Measurements from ENCODE around the gene NOTUM.

The NOTUM gene

DNA sequence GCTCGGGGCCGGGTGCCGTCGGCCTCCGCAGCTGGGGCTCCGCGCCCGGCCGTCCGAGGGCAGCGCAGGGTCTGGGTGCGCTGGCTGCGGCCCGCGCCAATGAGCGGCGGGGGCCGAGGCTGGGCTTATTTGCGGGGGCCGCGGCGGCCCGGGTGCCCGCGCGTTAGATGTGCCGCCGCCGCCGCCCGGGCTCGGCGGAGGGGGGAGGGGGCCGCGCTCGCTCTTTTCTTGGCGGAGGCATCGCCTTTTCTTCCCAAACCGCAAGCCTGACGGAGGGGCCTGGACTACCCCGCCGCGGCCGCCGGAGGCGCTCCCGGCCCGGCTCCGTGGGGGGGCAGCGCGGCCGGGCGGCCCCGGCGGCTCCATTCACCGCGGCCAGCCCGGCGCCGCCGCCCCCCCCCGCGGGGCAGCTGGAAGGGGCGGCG, at the start of gene NOTUM:
Gene NOTUM (minus strand): TSS at position 101 of the 425 bp plus-strand sequence. CDS start 278 bp downstream, outside the sequence.
- no peak for DNase-seq (ENCODE audit: low read depth)
- no peak within 1 kb of the TSS; the same call in 1 of the 2 replicates for H3K4me3 ChIP-seq (ENCODE audit: low read depth, low read length)
- TF ChIP-seq, protein P1, sequence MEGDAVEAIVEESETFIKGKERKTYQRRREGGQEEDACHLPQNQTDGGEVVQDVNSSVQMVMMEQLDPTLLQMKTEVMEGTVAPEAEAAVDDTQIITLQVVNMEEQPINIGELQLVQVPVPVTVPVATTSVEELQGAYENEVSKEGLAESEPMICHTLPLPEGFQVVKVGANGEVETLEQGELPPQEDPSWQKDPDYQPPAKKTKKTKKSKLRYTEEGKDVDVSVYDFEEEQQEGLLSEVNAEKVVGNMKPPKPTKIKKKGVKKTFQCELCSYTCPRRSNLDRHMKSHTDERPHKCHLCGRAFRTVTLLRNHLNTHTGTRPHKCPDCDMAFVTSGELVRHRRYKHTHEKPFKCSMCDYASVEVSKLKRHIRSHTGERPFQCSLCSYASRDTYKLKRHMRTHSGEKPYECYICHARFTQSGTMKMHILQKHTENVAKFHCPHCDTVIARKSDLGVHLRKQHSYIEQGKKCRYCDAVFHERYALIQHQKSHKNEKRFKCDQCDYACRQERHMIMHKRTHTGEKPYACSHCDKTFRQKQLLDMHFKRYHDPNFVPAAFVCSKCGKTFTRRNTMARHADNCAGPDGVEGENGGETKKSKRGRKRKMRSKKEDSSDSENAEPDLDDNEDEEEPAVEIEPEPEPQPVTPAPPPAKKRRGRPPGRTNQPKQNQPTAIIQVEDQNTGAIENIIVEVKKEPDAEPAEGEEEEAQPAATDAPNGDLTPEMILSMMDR (IDR thresholded peaks at IDR 0.05; ENCODE audit: insufficient read depth, low read depth, low read length, missing control alignments) = no peak

DNA sequence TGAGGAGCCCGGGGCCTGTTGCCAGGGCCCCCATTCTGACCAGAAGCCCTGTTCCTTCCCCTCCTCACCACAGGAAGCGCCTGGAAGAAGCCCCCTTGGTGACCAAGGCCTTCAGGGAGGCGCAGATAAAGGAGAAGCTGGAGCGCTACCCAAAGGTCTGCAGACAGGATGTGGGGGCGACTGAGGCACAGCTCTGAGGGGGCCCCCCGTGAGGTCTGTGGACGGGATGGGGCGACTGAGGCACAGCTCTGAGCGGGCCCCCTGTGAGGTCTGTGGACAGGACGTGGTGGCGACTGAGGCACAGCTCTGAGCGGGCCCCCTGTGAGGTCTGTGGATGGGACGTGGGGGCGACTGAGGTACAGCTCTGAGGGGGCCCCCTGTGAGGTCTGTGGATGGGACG, 48.4 kb upstream of the NOTUM start:
- TF ChIP-seq, protein P1 (IDR thresholded peaks at IDR 0.05; ENCODE audit: insufficient read depth, low read depth, low read length, missing control alignments) = no peak
- DNase-seq (ENCODE audit: low read depth) = no peak
- H3K4me3 ChIP-seq (ENCODE audit: low read depth, low read length) = no peak overlapping the region

DNA sequence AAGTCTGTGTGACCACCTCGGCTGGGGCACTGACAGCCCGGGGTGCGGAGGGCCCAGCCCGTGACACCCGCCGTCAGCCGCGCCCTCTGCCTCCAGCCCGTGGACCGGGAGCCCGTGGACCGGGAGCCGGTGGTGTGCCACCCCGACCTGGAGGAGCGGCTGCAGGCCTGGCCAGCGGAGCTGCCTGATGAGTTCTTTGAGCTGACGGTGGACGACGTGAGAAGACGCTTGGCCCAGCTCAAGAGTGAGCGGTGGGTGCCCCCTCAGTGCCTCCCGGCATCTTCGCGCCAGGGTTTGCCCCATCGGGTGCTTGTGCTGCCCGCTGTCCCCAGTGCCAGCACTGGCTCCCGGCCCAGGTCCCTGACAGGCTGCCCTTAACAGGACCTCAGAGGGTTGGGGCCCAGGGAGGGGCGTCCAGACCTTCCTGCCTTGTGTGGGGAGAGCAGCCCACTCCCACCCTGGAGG, 48.0 kb upstream of the NOTUM start:
- TF ChIP-seq, protein P1 (IDR thresholded peaks at IDR 0.05; ENCODE audit: insufficient read depth, low read depth, low read length, missing control alignments) = no peak
- DNase-seq (ENCODE audit: low read depth) = no peak
- no peak overlapping the region for H3K4me3 ChIP-seq (ENCODE audit: low read depth, low read length)

DNA sequence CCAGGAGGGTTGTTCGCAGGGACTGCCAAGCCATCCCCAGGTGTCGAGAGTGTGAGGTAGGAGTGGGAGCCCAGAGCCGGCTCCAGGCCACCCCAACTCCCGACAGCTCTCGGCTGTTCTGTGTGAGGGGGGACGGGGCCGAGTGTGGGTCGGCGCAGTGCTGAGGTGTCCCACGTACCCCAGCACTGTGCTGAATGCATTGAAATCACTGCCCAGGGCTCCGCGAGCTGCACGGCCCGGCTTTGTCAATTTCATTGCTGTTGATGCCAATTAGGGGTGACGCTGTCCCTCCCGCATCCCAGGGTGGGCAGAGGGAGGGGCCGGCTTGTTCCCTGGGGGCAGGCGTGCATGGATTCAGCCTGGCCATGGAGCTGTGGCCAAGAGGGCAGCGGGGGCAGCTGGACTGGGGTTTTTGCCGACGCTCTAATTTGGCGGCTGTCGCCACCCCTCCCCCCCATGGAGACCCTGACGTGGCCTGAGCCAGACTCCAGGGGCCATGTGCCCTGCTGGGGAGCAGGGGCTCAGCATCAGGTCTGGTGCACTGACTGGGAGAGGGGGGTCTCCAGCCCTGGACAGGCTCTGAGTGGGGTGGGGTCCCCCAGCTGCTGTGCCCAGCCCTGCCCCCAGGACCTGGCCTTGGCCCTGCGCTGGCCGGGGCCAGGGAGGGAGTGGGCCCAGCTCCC, 47.4 kb upstream of the NOTUM start:
- TF ChIP-seq, protein P1 (IDR thresholded peaks at IDR 0.05; ENCODE audit: insufficient read depth, low read depth, low read length, missing control alignments) = no peak
- DNase-seq (ENCODE audit: low read depth) = no peak
- H3K4me3 ChIP-seq (ENCODE audit: low read depth, low read length) = no peak overlapping the region

DNA sequence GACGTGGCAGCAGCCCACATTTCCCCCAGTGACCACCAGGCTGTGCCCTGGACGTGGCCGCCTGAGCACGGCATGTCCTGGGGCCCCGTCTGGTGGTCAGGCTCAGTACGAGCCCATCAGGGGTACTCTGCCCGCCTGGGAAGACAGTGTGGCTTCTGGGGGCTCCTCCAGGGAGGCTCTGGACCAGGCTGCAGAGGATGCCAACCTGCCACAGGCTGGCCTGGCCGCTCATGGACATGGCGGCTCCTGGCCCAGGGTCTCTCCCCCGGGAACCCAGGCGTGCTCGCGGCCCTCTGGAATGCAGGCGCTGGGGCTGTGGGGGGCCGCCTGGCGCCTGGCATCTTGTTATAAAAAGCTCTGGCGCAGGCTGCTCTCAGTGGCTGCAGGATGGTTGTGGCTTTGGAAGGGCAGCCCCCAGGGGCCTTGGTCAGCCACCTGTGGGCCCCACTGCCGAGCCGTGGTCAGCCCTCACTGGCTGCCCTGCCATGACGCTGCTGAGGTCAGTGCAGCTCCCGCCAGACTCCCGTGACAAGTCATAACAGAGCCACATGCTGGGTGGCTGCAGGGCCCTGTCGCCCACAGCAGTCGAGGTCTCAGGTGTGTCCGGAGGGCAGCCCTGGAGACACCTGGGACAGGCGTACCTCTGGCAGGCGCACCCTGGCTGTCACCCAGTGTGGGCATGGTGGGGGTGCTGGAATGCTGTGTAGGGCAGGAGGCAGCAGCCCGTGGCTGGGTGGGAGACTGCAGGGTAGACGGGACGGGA, 46.7 kb upstream of the NOTUM start:
- no peak for DNase-seq (ENCODE audit: low read depth)
- TF ChIP-seq, protein P1 (IDR thresholded peaks at IDR 0.05; ENCODE audit: insufficient read depth, low read depth, low read length, missing control alignments) = no peak
- no peak overlapping the region for H3K4me3 ChIP-seq (ENCODE audit: low read depth, low read length)

DNA sequence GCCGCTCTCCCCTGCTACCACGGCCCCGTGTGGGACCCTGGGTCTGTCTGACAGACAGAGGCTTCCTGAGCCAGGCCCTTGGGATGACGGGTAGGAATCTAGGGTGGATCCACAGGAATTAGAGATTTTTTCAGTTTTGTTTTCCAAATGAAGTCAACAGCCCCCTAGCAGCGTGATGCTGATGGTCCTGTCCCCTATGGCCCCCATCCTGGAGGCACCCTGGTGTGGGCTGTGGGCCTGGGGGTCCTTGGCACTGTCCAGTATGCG, 46.2 kb upstream of the NOTUM start:
- DNase-seq (ENCODE audit: low read depth) = no peak
- no peak overlapping the region for H3K4me3 ChIP-seq (ENCODE audit: low read depth, low read length)
- TF ChIP-seq, protein P1 (IDR thresholded peaks at IDR 0.05; ENCODE audit: insufficient read depth, low read depth, low read length, missing control alignments) = no peak
